GM12878 (cell line): ENCODE results near the gene SZRD1.

ENCODE experiments used
- CTCF ChIP-seq, 3 experiments: IDR thresholded peaks in 2 of 3; conservative IDR thresholded peaks in 1 of 3; 2 replicates each; pipeline ENCODE4 v1.5.1; 2011; ENCODE audit warnings: low read depth in 3 of 3, low read length in 3 of 3, mild to moderate bottlenecking in 3 of 3, control low read depth in 2 of 3, moderate library complexity in 2 of 3, inconsistent platforms in 1 of 3, mixed read lengths in 1 of 3; ENCODE audit not compliant: control insufficient read depth in 2 of 3, insufficient read depth in 1 of 3; ENCODE audit errors: extremely low read depth in 1 of 3
- FOXM1 ChIP-seq: IDR thresholded peaks from 2 replicates; pipeline ENCODE4 v1.6.1; 2012; ENCODE audit warnings: low read depth, mild to moderate bottlenecking, inconsistent platforms, low read length, moderate library complexity
- HDAC2 ChIP-seq: fragments of 200-600 bp; sonication (generic); IDR thresholded peaks from 2 replicates; pipeline ENCODE4 v1.6.1; 2017
- RAD51 ChIP-seq: fragments of 450-650 bp; IDR thresholded peaks from 2 replicates; pipeline ENCODE4 v1.6.1; 2016; ENCODE audit warnings: moderate library complexity, mild to moderate bottlenecking, inconsistent platforms
- SMC3 ChIP-seq: IDR thresholded peaks from 2 replicates; pipeline ENCODE4 v1.6.1; 2011; ENCODE audit warnings: low read length, improper control_type of control experiment, borderline replicate concordance

GRCh38 chr1:16430606-16431005, 63.6 kb downstream of the SZRD1 start:
- no peak for TF ChIP-seq FOXM1
- no peak for TF ChIP-seq HDAC2
- no peak for TF ChIP-seq SMC3
- TF ChIP-seq CTCF (IDR thresholded peaks at IDR 0.05 in 2 of 3, conservative IDR thresholded peaks at IDR 0.05 in 1 of 3; ENCODE audit: control insufficient read depth in 2 of 3, extremely low read depth in 1 of 3, insufficient read depth in 1 of 3, low read depth in 3 of 3, low read length in 3 of 3): no peak
- no peak for TF ChIP-seq RAD51
